HepG2 (cell line): ENCODE results near the gene ZFAND3. TPM values are rescaled to one million over a fixed set of nuclear protein-coding genes. Genes with fewer than 3 reads are reported as not detected.

ENCODE experiments used
- ATAC-seq: fragments of 200-7000 bp; cut with Tn5 transposase; 3 replicates; pipeline ENCODE4 v1.9.1; 2020; ENCODE audit warnings: mild to moderate bottlenecking, moderate library complexity
- BruUV-seq: library from RNA; stranded (reverse); fragments of 400-500 nt; replicated peaks from 2 replicates; lab custom pipeline; 2021; lab: Mats Ljungman, UMichigan
- CTCF ChIA-PET: fragments of 300-600 bp; formaldehyde crosslinking; extraction: SDS; loops from one replicate; lab custom pipeline; 2021; ENCODE audit warnings: low total read pairs, inconsistent platforms, low intra/inter-chr PET ratio; lab: Yijun Ruan, JAX
- POLR2A ChIA-PET: fragments of 350-600 bp; sonication (Branson Sonifier 250); formaldehyde crosslinking; loops from one replicate; lab custom pipeline; 2020; ENCODE audit warnings: antibody characterized with exemption, inconsistent platforms; lab: Yijun Ruan, JAX
- DNase-seq: peaks from one replicate; pipeline ENCODE4 v3.0.0-alpha.2; 2015; ENCODE audit warnings: low spot score
- FAIRE-seq: peaks from 3 replicates; lab custom pipeline; 2011; peaks lifted over from hg19 to GRCh38; lab: Jason Lieb, UNC
- H2AFZ ChIP-seq: one replicate; pipeline ENCODE4 v1.6.1; 2011; ENCODE audit warnings: low read length, inconsistent platforms
- H3K27ac ChIP-seq: fragments of 300-600 bp; 3 replicates; pipeline ENCODE4 v1.8.0; 2011; ENCODE audit warnings: mixed run types, mild to moderate bottlenecking, mixed read lengths, low read length, inconsistent platforms; ENCODE audit not compliant: insufficient read depth; ENCODE audit errors: extremely low read length
- H3K27me3 ChIP-seq, 2 experiments: fragments of 200-600 bp in 1 of 2; 2 replicates in 1 of 2; 3 replicates in 1 of 2; pipeline versions ENCODE4 v1.6.0 to v1.8.0; 2011; ENCODE audit warnings: low read length in 2 of 2, mild to moderate bottlenecking in 2 of 2, moderate library complexity in 2 of 2, inconsistent platforms in 1 of 2; ENCODE audit not compliant: insufficient read depth in 2 of 2, control insufficient read depth in 1 of 2
- H3K36me3 ChIP-seq, 2 experiments: fragments of 200-600 bp in 1 of 2; replicated peaks in 1 of 2; 2 replicates in 1 of 2; 3 replicates in 1 of 2; pipeline versions ENCODE4 v1.5.1 to v1.8.0; 2011; ENCODE audit warnings: low read length in 2 of 2, inconsistent platforms in 1 of 2; ENCODE audit not compliant: insufficient read depth in 2 of 2, control insufficient read depth in 1 of 2
- H3K4me1 ChIP-seq: 2 replicates; pipeline ENCODE4 v1.5.1; 2012; ENCODE audit warnings: low read length, inconsistent platforms; ENCODE audit not compliant: insufficient read depth
- H3K4me2 ChIP-seq: 2 replicates; pipeline ENCODE4 v1.6.0; 2011; ENCODE audit warnings: low read depth, low read length, inconsistent platforms
- H3K4me3 ChIP-seq, 3 experiments: fragments of 200-600 bp in 1 of 3; sonication (generic), shearing (Covaris generic) in 1 of 3; replicated peaks in 1 of 3; 2 replicates each; pipeline ENCODE4 v1.5.1; 2011 to 2016; ENCODE audit warnings: low read length in 3 of 3, inconsistent platforms in 2 of 3, low read depth in 2 of 3, mild to moderate bottlenecking in 2 of 3, control low read depth in 1 of 3, mixed read lengths in 1 of 3; ENCODE audit not compliant: insufficient read depth in 1 of 3
- H3K79me2 ChIP-seq: one replicate; pipeline ENCODE4 v1.6.1; 2011; ENCODE audit warnings: low read length, inconsistent platforms; ENCODE audit not compliant: insufficient read depth
- H3K9ac ChIP-seq: 2 replicates; pipeline ENCODE4 v1.6.0; 2011; ENCODE audit warnings: mild to moderate bottlenecking, low read depth, low read length, inconsistent platforms; ENCODE audit not compliant: insufficient read depth
- H3K9me3 ChIP-seq: 2 replicates; pipeline ENCODE4 v1.5.1; 2012; ENCODE audit warnings: mild to moderate bottlenecking, low read length
- H4K20me1 ChIP-seq: 2 replicates; pipeline ENCODE4 v1.6.0; 2011; ENCODE audit warnings: inconsistent platforms, mild to moderate bottlenecking, low read length, moderate library complexity; ENCODE audit not compliant: insufficient read depth
- ARNTL ChIP-seq: sonication (generic); formaldehyde crosslinking; IDR thresholded peaks from 2 replicates; pipeline ENCODE4 v1.4.0; 2020; ENCODE audit warnings: mild to moderate bottlenecking, missing genetic modification reagents
- ELF4 ChIP-seq: sonication (generic); formaldehyde crosslinking; IDR thresholded peaks from 2 replicates; pipeline ENCODE4 v1.5.0; 2020; ENCODE audit warnings: missing genetic modification reagents, mild to moderate bottlenecking, moderate library complexity, borderline replicate concordance
- GZF1 ChIP-seq: sonication (generic); formaldehyde crosslinking; IDR thresholded peaks from 2 replicates; pipeline ENCODE4 v1.5.1; 2020; ENCODE audit warnings: mild to moderate bottlenecking, missing genetic modification reagents
- HOXA5 ChIP-seq: sonication (generic); formaldehyde crosslinking; IDR thresholded peaks from 2 replicates; pipeline ENCODE4 v1.4.0; 2020; ENCODE audit warnings: missing genetic modification reagents
- MBNL3 ChIP-seq: fragments of 250-450 bp; sonication (Bioruptor Pico); conservative IDR thresholded peaks from 2 replicates; pipeline ENCODE4 v1.8.0; 2022; ENCODE audit warnings: mild to moderate bottlenecking, inconsistent platforms
- NFYB ChIP-seq: sonication (generic); formaldehyde crosslinking; IDR thresholded peaks from 2 replicates; pipeline ENCODE4 v1.4.0; 2020; ENCODE audit warnings: missing genetic modification reagents
- RBM22 ChIP-seq: fragments of 200-400 bp; formaldehyde crosslinking; optimal IDR thresholded peaks from 2 replicates; pipeline ENCODE3; 2017; ENCODE audit warnings: mild to moderate bottlenecking, low read length, moderate library complexity
- TFE3 ChIP-seq: IDR thresholded peaks from 2 replicates; pipeline ENCODE4 v1.6.1; 2016
- ZNF326 ChIP-seq: sonication (generic); formaldehyde crosslinking; IDR thresholded peaks from 2 replicates; pipeline ENCODE4 v1.4.0; 2020; ENCODE audit warnings: missing genetic modification reagents, borderline replicate concordance
- ZNF569 ChIP-seq: sonication (generic); formaldehyde crosslinking; IDR thresholded peaks from 2 replicates; pipeline ENCODE4 v1.5.0; 2020; ENCODE audit warnings: mild to moderate bottlenecking, missing genetic modification reagents, moderate library complexity, borderline replicate concordance
- WGBS: methylation state at CpG from one replicate; pipeline ENCODE4 v1.1.6; 2017; ENCODE audit warnings: low lambda C conversion rate; 5-methylcytosine and 5-hydroxymethylcytosine counted together
- in situ Hi-C: cut with HindIII; loops from 2 replicates; pipeline ENCODE4 v1.10.0; 2017; ENCODE audit warnings: low pct_unique_long_range_greater_than_20kb; ENCODE audit not compliant: extremely low pct_ligation_motif_present
- intact Hi-C: fragments of 100-400 bp; cut with micrococcal nuclease; formaldehyde crosslinking; loops from one replicate; pipeline ENCODE4 v1.10.0; 2022; ENCODE audit not compliant: unreplicated experiment
- polyA plus RNA-seq, 8 experiments: library from polyadenylated mRNA; depleted of rRNA in 3 of 8; stranded (reverse) in 7 of 8; unstranded in 1 of 8; fragments of >200 nt; fragmentation: Illumina TruSeq in 4 of 8; extraction: Trizol in 4 of 8; gene quantifications; 2 replicates each; pipeline versions ENCODE4 v1.2.1 to v1.2.3, GENCODE V29; 2011 to 2016; ENCODE audit warnings: low read depth in 4 of 8, missing spikeins in 1 of 8, mixed read lengths in 1 of 8; ENCODE audit not compliant: insufficient read depth in 1 of 8
- total RNA-seq, 5 experiments: library from RNA; depleted of rRNA; stranded (reverse); fragments of >200 nt; fragmentation: Illumina TruSeq; extraction: Trizol; gene quantifications; 2 replicates each; pipeline ENCODE4 v1.2.3, GENCODE V29; 2016; ENCODE audit warnings: low read depth in 1 of 5
- TF ChIP-seq, protein P1 (sequence below): sonication (generic); formaldehyde crosslinking; IDR thresholded peaks from 2 replicates; pipeline ENCODE4 v1.9.0; 2022; ENCODE audit warnings: missing genetic modification reagents, mild to moderate bottlenecking, borderline replicate concordance
- TF ChIP-seq, protein P2 (sequence below): sonication (generic); formaldehyde crosslinking; IDR thresholded peaks from 2 replicates; pipeline ENCODE4 v1.4.0; 2020; ENCODE audit warnings: mild to moderate bottlenecking, missing genetic modification reagents

The ZFAND3 gene
- total and polyA plus RNA-seq, 2 of the 13 experiments (the other 11 are each of a cell fraction or from before 2014, with no cell fraction given) = 16.4 to 17.1 TPM

- no peak for TF ChIP-seq ZNF326 (CRISPR knock-in tag)
- peak; percentile 9 for TF ChIP-seq RBM22
These were observed 343.9 kb downstream of the ZFAND3 start (continued) for GRCh38 chr6:38163186-38164130.

DNA sequence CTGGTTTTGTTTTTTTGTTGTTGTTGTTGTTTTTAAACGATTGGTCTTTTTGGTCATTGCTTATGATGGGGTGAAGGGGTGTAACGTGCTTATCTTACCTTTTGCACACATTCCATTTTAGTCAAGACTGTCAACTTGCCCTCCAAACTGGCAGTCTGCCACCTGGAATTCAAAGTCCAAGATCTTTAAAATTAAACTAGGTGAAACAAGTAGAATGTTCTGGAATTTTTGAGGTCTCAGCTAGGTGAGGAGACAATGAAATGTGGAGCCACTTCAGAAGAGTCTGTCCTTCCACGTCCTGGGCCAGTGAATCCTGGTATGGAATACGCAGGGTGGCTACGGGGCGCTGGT, 344.6 kb downstream of the ZFAND3 start:
- ATAC-seq (no peak), DNase-seq (no peak), FAIRE-seq (no peak)
- no peaks in the 10 kb centered on the region for H3K27me3 ChIP-seq
- no peak overlapping the region for H3K4me2 ChIP-seq
- peaks cover 8% of the 10 kb centered on the region for H3K4me1 ChIP-seq
- H2AFZ ChIP-seq = no peak overlapping the region
- H3K4me3 ChIP-seq = no peak overlapping the region
- in situ Hi-C loops = no loop called here
- no peaks in the 10 kb centered on the region for H3K79me2 ChIP-seq
- H3K36me3 ChIP-seq = peaks cover 0 to 3% of the 10 kb centered on the region in 2 experiments; a peak in 2 of 5 replicates
- H3K27ac ChIP-seq = no peak overlapping the region
- POLR2A ChIA-PET = interaction anchor here (1.5 kb wide), 1 partner anchor 12 kb away, joined by 3 read pairs; no protein-coding TSS in a partner anchor
- BruUV-seq = no TSS peak
- no peaks in the 10 kb centered on the region for H3K9me3 ChIP-seq
- intact Hi-C loops = no loop called here
- TF ChIP-seq MBNL3 = no peak
- no peak for TF ChIP-seq NFYB
- no peak for TF ChIP-seq TFE3 (CRISPR knock-in tag)
- TF ChIP-seq ZNF569 = no peak
- TF ChIP-seq GZF1 (CRISPR knock-in tag) = no peak
- TF ChIP-seq, protein P1, sequence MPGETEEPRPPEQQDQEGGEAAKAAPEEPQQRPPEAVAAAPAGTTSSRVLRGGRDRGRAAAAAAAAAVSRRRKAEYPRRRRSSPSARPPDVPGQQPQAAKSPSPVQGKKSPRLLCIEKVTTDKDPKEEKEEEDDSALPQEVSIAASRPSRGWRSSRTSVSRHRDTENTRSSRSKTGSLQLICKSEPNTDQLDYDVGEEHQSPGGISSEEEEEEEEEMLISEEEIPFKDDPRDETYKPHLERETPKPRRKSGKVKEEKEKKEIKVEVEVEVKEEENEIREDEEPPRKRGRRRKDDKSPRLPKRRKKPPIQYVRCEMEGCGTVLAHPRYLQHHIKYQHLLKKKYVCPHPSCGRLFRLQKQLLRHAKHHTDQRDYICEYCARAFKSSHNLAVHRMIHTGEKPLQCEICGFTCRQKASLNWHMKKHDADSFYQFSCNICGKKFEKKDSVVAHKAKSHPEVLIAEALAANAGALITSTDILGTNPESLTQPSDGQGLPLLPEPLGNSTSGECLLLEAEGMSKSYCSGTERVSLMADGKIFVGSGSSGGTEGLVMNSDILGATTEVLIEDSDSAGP (CRISPR knock-in tag) = no peak
- TF ChIP-seq ELF4 (CRISPR knock-in tag) = no peak
- TF ChIP-seq, protein P2, sequence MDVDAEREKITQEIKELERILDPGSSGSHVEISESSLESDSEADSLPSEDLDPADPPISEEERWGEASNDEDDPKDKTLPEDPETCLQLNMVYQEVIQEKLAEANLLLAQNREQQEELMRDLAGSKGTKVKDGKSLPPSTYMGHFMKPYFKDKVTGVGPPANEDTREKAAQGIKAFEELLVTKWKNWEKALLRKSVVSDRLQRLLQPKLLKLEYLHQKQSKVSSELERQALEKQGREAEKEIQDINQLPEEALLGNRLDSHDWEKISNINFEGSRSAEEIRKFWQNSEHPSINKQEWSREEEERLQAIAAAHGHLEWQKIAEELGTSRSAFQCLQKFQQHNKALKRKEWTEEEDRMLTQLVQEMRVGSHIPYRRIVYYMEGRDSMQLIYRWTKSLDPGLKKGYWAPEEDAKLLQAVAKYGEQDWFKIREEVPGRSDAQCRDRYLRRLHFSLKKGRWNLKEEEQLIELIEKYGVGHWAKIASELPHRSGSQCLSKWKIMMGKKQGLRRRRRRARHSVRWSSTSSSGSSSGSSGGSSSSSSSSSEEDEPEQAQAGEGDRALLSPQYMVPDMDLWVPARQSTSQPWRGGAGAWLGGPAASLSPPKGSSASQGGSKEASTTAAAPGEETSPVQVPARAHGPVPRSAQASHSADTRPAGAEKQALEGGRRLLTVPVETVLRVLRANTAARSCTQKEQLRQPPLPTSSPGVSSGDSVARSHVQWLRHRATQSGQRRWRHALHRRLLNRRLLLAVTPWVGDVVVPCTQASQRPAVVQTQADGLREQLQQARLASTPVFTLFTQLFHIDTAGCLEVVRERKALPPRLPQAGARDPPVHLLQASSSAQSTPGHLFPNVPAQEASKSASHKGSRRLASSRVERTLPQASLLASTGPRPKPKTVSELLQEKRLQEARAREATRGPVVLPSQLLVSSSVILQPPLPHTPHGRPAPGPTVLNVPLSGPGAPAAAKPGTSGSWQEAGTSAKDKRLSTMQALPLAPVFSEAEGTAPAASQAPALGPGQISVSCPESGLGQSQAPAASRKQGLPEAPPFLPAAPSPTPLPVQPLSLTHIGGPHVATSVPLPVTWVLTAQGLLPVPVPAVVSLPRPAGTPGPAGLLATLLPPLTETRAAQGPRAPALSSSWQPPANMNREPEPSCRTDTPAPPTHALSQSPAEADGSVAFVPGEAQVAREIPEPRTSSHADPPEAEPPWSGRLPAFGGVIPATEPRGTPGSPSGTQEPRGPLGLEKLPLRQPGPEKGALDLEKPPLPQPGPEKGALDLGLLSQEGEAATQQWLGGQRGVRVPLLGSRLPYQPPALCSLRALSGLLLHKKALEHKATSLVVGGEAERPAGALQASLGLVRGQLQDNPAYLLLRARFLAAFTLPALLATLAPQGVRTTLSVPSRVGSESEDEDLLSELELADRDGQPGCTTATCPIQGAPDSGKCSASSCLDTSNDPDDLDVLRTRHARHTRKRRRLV (CRISPR knock-in tag) = no peak
- TF ChIP-seq HOXA5 (CRISPR knock-in tag) = no peak
- no peak for TF ChIP-seq ARNTL
- WGBS = 86% methylated on average over 6 of the region's 6 CpGs
- H3K9ac ChIP-seq = no peak overlapping the region
- H4K20me1 ChIP-seq = no peaks in the 10 kb centered on the region
- CTCF ChIA-PET = no interaction called here
